GM18870 (cell line): ENCODE data around the gene GCAT.

Experiments
- ATAC-seq: cut with Tn5 transposase; IDR thresholded peaks from one replicate; pipeline ENCODE4 v1.9.1; 2021; ENCODE audit warnings: moderate library complexity; ENCODE audit not compliant: unreplicated experiment

The GCAT gene

GRCh38 chr22:37807410-37808293 lies at the start of gene GCAT:
Gene GCAT, plus strand, starts transcription at chr22:37807934. Its CDS starts 34 bp downstream, at chr22:37807968.
- ATAC-seq: no peak

DNA sequence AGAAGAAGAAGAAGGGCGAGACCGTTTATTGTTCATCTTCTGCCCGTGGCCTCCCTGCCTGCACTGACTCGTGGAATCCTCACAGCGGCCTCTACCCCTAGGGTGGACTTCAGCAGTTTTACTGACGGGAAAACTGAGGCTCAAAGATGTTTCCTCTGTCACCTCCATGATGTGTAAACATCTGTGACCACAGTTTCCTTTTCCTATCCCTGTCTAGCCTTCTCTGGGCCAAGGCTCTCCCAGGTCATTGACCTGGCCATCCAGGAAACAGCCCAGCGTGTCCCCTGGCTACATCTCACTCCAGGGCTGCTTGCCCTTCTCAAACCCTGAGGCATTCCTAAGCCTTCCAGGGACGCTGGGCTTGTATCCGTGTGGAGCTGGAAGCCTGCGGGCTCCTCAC lies 49.0 kb upstream of the GCAT start:
- ATAC-seq: no peak

- ATAC-seq: no peak
Measured at GRCh38 chr22:37759281-37759680, 48.5 kb upstream of the GCAT start.

DNA sequence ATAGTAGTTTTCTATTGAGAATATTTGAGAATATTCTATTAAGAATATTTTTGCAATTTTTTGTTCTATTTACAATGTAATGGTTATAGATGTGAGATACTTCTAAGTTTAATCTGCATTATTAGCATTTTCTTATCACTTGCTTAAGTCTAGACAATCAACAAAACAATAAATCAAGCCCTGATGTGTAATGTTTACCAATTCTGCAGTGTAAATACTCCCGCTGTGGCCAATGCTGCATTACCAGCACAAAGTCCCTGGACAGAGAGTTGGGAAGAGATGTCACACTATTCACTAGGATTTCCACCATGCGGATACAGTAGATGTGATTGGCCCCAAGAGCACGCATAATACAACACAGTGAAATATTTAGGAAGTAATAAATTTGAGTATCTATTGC lies 47.6 kb upstream of the GCAT start:
- ATAC-seq: no peak

DNA sequence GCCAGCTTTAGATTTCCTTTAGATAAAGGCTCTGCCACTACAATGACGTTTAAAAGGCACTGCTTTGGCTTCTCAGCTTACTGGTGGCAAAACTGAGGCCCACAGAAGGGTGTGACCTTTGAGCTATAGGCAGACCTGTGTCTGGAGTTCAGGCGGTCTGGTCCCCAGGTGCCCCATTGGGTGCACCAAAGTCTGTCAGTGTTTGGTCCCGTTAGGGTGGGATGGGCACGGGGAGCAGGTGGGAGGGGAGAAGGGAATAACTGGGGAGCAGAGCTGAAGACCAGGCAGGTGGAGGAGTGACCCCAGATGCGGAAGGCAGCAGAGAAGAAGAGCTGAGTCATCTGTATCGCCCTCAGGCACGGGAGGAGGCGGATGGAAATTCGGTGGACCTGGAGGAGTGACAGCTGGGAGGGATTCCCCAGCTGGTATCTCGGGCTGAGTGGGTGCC lies 45.3 kb upstream of the GCAT start:
- ATAC-seq: no peak

GRCh38 chr22:37763012-37763411 lies 44.7 kb upstream of the GCAT start:
- no peak for ATAC-seq

- no peak for ATAC-seq
Measured at GRCh38 chr22:37763652-37764051, 44.1 kb upstream of the GCAT start.

DNA sequence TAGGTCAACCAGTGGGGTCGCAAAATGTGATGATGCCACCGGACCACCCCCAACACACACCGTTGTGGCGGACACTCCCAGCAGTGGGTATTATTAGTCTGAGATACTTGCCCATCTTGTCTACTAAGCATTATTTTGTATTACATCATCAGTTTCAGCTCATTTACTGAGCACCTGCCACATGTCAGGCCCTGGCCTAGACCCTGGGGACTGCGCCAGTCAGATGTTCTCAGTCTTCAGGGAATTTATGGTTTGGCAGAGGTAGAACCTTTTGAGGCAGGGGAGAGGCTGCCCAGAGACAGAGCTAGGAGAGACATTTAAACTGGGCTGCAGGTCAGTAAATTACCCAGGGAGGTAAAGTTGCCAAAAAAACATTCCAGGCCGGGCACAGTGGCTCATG lies 43.1 kb upstream of the GCAT start:
- no peak for ATAC-seq

DNA sequence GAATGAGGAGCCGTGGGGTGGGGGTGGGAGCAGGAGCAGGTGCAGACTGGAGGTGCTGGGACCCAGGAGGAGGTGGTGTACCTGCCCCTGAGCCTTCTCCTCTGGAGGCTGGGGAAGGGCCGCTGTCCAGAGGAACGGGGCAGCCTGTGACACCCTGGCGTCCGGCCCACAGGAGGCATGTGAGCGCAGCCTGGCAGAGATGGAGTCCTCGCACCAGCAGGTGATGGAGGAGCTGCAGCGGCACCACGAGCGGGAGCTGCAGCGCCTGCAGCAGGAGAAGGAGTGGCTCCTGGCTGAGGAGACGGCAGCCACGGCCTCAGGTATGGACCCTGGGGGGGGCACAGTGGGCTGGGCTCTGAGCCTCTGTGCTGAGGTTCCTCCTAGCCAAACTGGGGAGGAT lies 42.2 kb upstream of the GCAT start:
- ATAC-seq: no peak

DNA sequence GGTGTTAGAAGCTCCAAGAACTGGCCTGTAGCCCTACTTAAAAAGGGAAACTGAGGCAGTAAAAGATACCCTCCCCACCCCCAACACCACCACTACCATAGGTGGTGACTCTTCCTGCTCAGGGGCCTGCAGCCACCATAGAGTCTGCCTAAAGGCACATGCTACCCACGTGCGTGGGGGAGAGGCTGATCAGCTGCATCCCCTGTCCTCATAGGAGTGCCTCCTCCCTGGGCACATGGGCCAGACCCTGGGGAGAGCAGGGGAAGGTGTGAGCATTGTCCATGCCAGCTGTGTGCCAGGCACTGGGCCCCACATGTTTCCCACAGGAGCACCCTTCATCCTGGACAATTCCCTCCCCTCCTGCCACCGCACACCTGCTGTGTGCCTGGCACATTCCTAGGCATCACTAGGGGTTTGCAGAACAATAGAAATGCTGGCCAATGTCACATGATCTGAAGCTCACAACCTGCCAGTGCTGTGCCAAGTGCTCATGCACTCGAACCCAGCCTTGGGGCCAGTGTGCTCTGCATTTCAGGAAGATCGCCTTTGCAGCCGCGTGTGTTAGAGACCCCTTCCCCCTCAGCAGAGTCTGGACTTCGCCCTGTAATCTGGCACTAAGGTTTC lies 41.7 kb upstream of the GCAT start:
- ATAC-seq: no peak

DNA sequence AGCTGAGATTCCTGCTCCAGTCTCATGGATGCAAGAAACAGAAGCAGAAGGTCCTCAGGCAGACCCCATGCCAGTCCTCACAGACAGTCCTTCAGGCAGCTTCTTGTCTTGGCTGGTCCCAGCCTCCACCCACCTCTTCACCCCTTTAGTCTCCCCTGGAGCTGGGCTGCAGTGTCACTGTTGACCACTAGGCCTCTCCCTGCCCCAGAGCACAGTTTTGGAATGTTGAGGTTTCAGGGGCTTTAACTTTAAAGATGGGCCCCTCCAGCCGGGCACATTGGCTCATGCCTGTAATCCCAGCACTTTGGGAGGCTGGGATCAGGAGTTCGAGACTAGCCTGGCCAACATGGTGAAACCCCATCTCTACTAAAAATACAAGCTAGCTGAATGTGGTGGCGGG lies 39.5 kb upstream of the GCAT start:
- ATAC-seq: no peak

- no peak for ATAC-seq
Measured at GRCh38 chr22:37769056-37769455, 38.7 kb upstream of the GCAT start.

DNA sequence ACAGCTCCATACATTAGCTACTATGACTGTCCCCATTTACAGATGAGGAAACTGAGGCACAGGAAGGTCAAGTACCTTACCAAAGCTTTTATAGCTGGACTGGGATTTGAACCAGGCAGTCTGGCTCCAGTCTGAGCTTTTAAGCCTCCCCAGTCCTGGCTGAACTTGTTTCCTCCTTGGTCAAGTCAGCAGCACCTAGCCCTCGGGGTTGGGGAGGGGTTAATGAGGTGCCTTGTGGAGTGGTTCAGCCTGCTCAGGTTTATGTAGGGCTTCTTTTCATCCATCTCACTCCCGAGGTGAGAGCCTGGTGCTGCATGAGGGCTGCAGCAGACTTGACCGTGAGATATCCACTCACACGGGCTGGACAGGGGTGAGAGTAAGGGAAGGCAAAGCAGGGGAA lies 36.7 kb upstream of the GCAT start:
- no peak for ATAC-seq

DNA sequence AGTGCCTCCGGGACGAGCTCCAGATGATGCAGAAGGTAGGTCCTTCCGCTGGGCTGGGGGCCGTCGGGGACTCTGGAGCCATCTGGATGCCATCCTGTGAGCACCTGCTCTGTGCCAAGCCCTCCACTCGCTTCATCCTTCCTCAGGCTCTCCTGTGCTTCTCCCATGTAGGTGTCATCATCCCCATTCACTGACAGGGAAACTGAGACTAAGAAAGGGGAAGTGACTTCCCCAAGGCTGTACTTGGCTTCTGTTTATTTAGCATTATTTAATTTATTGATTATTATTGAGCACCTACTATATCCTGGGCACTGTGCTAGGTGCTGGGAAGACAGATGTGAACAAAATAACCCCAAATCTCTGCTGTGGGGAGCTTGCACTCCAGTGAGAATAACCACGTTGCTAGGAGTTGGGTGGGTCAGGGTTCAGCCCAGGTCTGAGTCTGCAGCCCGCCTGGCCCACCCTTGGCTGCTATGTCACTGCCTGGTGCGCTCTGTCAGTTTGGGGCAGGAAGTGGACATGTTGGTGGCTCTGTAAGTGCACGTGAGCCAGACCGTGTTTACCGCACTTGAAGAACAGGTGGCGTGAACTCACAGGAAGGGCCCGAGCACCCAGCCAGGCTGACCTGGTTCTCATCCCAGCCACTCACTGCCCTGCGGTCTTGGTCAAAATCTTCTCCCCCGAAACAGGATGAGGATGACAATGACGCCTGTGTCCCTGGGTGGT lies 35.9 kb upstream of the GCAT start:
- no peak for ATAC-seq

DNA sequence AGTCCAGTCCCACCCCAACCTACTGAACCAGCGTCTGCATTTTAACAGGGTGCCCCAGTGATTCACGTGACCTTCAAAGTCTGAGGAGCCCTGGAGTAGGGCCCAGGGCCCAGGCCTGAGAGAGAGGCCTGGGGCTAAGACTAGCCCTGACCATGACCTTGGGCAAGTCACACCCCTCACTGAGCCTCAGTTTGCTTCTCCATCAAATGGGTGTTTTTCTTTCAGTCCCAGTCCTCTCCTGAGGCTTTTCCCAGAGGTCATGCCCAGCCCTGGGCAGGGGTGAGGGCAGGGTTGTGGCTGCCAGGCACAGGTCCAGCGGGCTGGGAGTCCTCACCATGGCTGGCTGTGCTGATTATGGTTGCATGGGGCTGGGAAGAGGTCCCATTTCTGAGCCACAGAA lies 33.0 kb upstream of the GCAT start:
- ATAC-seq: no peak

DNA sequence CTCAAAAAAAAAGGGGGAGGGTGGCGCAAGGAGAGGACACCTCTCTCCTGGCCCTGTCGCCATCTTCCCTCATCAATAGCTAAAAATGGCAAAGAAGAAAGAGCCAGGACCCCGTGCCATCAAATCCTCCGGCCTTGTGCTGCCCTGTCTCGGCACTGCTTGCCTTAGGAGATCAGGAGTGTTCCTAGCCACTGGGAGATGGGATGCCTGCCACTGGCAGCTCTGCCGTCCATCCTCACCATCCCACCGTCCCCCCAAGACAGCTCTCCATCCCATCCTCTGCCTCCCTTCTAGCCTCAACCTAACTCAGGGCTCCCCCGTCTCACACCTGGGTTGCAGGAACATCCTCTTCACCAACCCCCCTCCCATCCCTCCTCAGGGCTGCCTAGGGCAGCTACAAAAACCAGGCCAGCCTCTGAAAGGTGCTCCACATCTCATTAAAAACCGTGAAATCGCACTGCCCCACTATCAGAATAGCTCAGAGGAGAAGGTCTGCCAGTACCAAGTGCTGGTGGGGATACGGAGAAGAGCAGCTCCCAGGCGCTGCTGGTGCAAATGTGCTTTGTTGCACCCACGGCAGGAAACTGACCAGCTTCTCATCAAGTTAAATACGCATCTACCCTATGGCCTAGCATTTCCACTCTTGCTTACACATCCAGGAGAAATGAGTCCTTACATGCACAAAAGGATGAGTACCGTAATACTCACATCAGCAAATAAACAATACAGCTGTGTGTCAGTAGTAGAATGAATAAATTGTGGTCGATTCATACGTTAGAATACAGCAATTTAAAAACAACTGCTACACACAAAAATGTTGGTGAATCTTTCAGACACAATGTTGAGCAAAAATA lies 31.7 kb upstream of the GCAT start:
- ATAC-seq: no peak

DNA sequence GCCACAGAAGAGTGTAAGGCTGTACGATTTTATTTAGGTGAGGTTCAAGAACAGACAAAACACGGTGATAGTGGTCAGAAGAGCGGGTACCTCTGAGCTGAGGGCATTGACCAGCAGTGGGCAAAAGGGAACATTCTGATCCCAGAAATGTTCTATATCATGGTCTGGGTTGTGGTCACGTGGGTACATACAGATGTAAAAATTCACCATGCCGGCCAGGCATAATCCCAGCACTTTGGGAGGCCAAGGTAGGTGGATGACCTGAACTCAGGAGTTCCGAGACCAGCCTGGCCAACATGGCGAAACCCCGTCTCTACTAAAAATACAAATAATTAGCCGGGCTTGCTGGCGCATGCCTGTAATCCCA lies 31.1 kb upstream of the GCAT start:
- ATAC-seq: no peak

DNA sequence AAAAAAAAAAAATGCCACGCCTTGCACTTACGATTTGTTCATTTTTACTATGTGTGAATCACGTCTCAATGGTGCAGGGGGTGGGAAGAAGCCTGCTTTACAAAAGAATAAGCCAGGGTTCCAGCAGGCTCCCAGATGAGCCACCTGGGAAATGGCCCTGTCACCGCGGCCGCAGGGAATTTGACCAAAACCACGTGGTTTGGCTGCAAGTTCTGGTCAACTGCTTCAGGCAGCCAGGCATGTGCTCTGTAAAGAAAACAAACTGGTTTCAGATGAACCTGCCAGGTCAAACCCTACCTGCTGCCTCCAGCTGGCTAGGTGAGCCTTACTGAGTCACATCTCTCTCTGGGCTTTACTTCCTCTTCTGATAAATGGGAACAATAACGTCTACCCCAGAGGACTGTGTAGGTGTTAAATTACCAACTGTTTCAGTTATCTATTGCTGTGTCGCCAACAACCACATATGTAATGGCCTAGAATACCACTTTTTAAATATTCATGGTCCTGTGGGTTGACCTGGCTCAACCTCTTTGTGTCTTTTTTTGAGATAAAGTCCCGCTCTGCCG lies 30.5 kb upstream of the GCAT start:
- ATAC-seq: no peak

DNA sequence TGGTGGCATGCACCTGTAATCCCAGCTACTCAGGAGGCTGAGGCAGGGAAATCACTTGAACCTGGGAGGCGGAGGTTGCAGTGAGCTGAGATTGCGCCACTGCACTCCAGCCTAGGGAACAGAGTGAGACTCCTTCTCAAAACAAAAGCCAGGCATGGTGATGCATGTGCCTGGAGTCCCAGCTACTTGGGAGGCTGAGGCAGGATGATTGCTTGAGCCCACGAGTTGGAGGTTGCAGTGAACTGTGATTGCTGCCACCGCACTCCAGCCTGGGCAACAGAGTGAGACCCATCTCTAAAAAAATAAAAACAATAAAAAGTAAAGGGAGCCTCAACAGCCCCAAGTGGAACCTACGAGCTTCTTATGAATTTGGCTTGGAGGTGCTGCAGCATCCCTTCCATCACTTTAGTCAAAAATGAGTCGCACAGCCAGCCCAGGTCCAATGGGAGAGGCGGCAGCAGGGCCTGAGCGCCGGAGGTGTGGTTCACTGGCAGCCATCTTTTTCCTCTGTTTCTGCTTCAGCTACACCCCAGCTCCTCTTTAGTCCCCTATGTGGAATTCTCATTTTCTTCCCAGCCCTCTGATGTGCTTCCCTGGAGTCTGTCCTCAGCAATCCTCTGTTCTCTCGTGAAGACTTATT lies 29.2 kb upstream of the GCAT start:
- ATAC-seq: no peak

DNA sequence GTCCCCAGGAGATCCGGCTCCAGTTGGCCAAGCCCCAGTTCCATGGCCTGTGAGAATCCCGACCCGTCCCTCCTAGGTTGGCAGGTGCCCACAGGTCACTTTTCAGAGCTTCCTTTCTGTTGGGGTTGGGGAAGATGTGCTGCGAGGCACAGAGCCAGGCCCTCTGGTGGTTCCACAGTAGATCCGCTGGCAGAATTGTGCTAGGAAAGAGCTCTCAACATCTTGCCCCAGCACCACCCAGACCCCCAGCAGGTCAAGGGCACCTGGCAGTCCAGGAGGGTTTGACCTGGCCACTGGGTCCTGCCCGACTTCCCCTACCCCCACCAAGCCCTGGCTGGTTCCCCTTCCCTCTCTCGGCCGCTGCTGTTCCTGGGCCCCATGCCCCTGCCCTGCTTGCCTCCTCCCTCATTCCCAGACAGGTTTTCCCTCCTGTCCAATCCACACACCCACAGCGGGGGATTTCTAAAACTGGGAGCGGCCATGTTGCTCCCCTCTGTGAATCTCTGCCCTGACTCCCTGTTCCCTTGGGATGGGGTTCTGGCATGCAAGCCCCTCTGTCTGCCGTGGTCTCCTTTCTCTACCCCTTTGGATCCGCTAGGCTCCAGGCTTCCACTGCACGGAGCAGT lies 26.2 kb upstream of the GCAT start:
- ATAC-seq: no peak
